Osteoblast (primary cell): ENCODE results near the gene AP3S2. TPM values are rescaled to one million over a fixed set of nuclear protein-coding genes. Genes with fewer than 3 reads are reported as not detected.

Source experiments
- DNase-seq: peaks from one replicate; pipeline ENCODE4 v3.0.0; 2011; ENCODE audit warnings: low spot score, mixed read lengths; ENCODE audit not compliant: insufficient read length; ENCODE audit errors: missing footprints
- H2AFZ ChIP-seq: 2 replicates; pipeline ENCODE4 v1.6.0; 2011; ENCODE audit warnings: mild to moderate bottlenecking, low read length
- H3K27ac ChIP-seq: 2 replicates; pipeline ENCODE4 v1.5.1; 2011; ENCODE audit warnings: mild to moderate bottlenecking, low read depth, low read length, moderate library complexity
- H3K27me3 ChIP-seq: 2 replicates; pipeline ENCODE4 v1.6.0; 2012; ENCODE audit warnings: mild to moderate bottlenecking, control low read depth, inconsistent platforms, low read length, moderate library complexity; ENCODE audit not compliant: insufficient read depth
- H3K36me3 ChIP-seq: 2 replicates; pipeline ENCODE4 v1.5.1; 2011; ENCODE audit warnings: mild to moderate bottlenecking, low read length, control low read depth, moderate library complexity; ENCODE audit not compliant: insufficient read depth
- H3K4me1 ChIP-seq: 2 replicates; pipeline ENCODE4 v1.5.1; 2011; ENCODE audit warnings: mild to moderate bottlenecking, low read length, control low read depth, moderate library complexity; ENCODE audit not compliant: insufficient read depth
- H3K4me2 ChIP-seq: 2 replicates; pipeline ENCODE4 v1.6.0; 2011; ENCODE audit warnings: mild to moderate bottlenecking, low read length; ENCODE audit not compliant: insufficient read depth
- H3K4me3 ChIP-seq: fragments of 200-600 bp; sonication (generic); 3 replicates; pipeline ENCODE4 v1.5.1; 2012; ENCODE audit warnings: mild to moderate bottlenecking, low read length, inconsistent platforms; ENCODE audit not compliant: insufficient read depth
- H3K79me2 ChIP-seq: 2 replicates; pipeline ENCODE4 v1.6.0; 2012; ENCODE audit warnings: mild to moderate bottlenecking, low read length, control low read depth, inconsistent platforms; ENCODE audit not compliant: insufficient read depth
- H3K9me3 ChIP-seq: 2 replicates; pipeline ENCODE4 v1.5.1; 2011; ENCODE audit warnings: low read depth, low read length, control low read depth
- H4K20me1 ChIP-seq: 2 replicates; pipeline ENCODE4 v1.6.0; 2012; ENCODE audit warnings: mild to moderate bottlenecking, low read length, control low read depth; ENCODE audit not compliant: insufficient read depth
- total RNA-seq: library from RNA; depleted of rRNA; stranded (reverse); fragments of >200 nt; gene quantifications from 2 replicates; pipeline ENCODE4 v1.2.3, GENCODE V29; 2012
- TF ChIP-seq, protein P1 (sequence below): IDR thresholded peaks from 2 replicates; pipeline ENCODE4 v1.5.1; 2011; ENCODE audit warnings: mild to moderate bottlenecking, low read depth, low read length, moderate library complexity; ENCODE audit errors: extremely low read depth

Gene AP3S2
- total RNA-seq, 1 donor = 63.7 TPM

DNA sequence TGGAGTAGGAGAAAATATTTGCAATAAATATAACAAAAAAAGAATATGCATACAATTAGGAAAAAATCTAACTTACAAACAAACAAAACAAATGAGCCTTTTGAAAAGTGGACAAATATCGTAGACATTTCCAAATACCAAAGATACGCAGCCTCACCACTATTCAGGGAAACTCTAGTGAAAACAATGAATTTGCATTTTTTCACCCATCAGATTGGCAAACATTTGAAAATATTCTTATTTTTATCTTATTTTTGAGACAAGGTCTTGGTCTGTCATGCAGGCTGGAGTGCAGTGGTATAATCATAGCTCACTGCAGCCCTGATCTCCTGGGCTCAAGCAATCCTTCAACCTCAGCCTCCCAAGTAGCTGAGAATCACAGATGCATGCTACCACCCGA is 15.5 kb downstream of the AP3S2 start:
- Histone ChIP-seq H3K4me1 (no peaks in the 10 kb centered on the region), H3K27me3 (no peaks in the 10 kb centered on the region), H3K27ac (no peak overlapping the region), H3K79me2 (no peaks in the 10 kb centered on the region), H3K9me3 (no peaks in the 10 kb centered on the region), H3K4me3 (no peak overlapping the region), H2AFZ (no peak overlapping the region), H3K4me2 (no peak overlapping the region), H3K36me3 (peaks cover 43% of the 10 kb centered on the region), H4K20me1 (no peaks in the 10 kb centered on the region)
- TF ChIP-seq, protein P1, sequence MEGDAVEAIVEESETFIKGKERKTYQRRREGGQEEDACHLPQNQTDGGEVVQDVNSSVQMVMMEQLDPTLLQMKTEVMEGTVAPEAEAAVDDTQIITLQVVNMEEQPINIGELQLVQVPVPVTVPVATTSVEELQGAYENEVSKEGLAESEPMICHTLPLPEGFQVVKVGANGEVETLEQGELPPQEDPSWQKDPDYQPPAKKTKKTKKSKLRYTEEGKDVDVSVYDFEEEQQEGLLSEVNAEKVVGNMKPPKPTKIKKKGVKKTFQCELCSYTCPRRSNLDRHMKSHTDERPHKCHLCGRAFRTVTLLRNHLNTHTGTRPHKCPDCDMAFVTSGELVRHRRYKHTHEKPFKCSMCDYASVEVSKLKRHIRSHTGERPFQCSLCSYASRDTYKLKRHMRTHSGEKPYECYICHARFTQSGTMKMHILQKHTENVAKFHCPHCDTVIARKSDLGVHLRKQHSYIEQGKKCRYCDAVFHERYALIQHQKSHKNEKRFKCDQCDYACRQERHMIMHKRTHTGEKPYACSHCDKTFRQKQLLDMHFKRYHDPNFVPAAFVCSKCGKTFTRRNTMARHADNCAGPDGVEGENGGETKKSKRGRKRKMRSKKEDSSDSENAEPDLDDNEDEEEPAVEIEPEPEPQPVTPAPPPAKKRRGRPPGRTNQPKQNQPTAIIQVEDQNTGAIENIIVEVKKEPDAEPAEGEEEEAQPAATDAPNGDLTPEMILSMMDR = no peak
- no peak for DNase-seq

GRCh38 chr15:89877083-89877425 is 16.7 kb downstream of the AP3S2 start:
- no peaks in the 10 kb centered on the region for H3K4me1 ChIP-seq
- H2AFZ ChIP-seq = no peak overlapping the region
- no peak overlapping the region for H3K27ac ChIP-seq
- DNase-seq = no peak
- no peak overlapping the region for H3K4me3 ChIP-seq
- peaks cover 37% of the 10 kb centered on the region for H3K36me3 ChIP-seq
- H3K9me3 ChIP-seq = no peaks in the 10 kb centered on the region
- TF ChIP-seq, protein P1 = no peak
- no peaks in the 10 kb centered on the region for H3K79me2 ChIP-seq
- no peak overlapping the region for H3K4me2 ChIP-seq
- no peaks in the 10 kb centered on the region for H4K20me1 ChIP-seq
- no peaks in the 10 kb centered on the region for H3K27me3 ChIP-seq

DNA sequence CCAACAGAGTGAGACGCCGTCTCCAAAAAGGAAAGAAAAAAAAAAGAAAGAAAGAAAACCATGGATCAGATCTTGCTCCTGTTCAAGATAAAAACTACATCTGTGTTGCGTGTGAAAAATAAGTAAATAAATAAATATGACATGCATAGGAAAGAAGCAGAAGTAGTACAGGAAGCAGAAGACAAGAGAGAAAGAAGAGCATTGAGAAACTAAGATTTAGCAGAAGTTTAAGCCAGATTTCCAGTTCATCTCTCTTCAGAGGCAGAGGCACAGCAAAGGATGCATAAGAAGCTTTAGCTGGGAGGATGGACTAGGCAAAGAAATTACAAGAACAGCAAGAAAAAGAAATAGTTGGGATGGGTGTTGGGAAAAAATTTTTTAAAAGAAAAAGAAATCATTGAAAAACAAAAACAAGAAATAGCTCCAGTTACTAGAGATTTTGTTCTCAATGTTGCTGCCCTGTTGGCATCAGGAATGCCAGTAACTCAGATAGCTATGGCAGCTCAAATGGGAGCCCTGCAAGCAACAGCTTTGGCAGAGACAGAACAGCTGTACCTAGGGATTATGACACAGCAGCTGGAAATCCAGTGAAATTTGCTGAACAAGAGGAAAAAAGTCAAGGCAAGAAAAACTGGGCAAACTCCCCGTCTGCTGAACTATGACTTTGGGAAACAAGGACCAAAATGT is 17.3 kb downstream of the AP3S2 start:
- Histone ChIP-seq H3K79me2 (no peaks in the 10 kb centered on the region), H3K4me3 (no peak overlapping the region), H3K4me2 (no peak overlapping the region), H3K27ac (no peak overlapping the region), H4K20me1 (no peaks in the 10 kb centered on the region), H3K9me3 (no peaks in the 10 kb centered on the region), H3K4me1 (no peaks in the 10 kb centered on the region), H3K27me3 (no peaks in the 10 kb centered on the region), H3K36me3 (peaks cover 36% of the 10 kb centered on the region), H2AFZ (no peak overlapping the region)
- TF ChIP-seq, protein P1 = no peak
- DNase-seq = no peak

DNA sequence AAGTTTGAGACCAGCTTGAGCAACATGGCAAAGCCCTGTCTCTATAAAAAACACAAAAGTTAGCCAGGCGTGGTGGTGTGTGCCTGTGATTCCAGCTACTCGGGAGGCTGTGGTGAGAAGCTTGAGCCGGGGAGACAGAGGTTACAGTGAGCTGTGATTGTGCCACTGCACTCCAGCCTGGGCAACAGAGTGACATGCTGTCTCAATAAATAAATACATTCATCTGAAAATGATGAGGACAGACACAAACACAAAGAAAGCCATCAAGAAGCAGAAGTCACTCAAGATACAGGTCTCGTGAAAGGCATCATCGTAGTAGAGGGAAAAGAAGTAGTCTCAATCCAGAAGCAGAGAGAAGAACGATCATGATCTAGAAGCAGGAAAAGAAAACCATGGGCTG is 18.1 kb downstream of the AP3S2 start:
- Histone ChIP-seq H3K36me3 (peaks cover 40% of the 10 kb centered on the region), H3K4me3 (no peak overlapping the region), H3K27ac (no peak overlapping the region), H4K20me1 (no peaks in the 10 kb centered on the region), H3K27me3 (no peaks in the 10 kb centered on the region), H3K4me2 (no peak overlapping the region), H3K79me2 (no peaks in the 10 kb centered on the region), H2AFZ (no peak overlapping the region), H3K4me1 (no peaks in the 10 kb centered on the region), H3K9me3 (no peaks in the 10 kb centered on the region)
- TF ChIP-seq, protein P1 = no peak
- no peak for DNase-seq
